ENCODE data around the gene ATAD3B. TPM values are rescaled to one million over a fixed set of nuclear protein-coding genes. Genes with fewer than 3 reads are reported as not detected.
"Not testable (repeated sequence)": the region's sequence is repeated elsewhere in the genome, so short reads cannot be mapped to it uniquely, and the experiment has no call there.

The ATAD3B gene
- polyA plus RNA-seq, 2 of the 4 experiments (the other 2 are of a cell fraction): 0.21 to 0.99 TPM

- H3K4me2 ChIP-seq: no peak overlapping the region
- H3K27ac ChIP-seq: no peak overlapping the region
- no peak overlapping the region for H3K4me3 ChIP-seq
- WGBS (ENCODE audit: missing lambda C conversion rate): no CpG with 5 or more reads among the region's 42 CpGs
- no peak for FAIRE-seq
- TF ChIP-seq RAD21 (conservative IDR thresholded peaks at IDR 0.05 in 1 of 2, IDR thresholded peaks at IDR 0.05 in 1 of 2) (no peak), KDM5A (IDR thresholded peaks at IDR 0.05) (no peak), PBX3 (IDR thresholded peaks at IDR 0.05) (no peak), CTCF (IDR thresholded peaks at IDR 0.05) (no peak), HOXA7 (CRISPR knock-in tag; IDR thresholded peaks at IDR 0.05) (no peak), RFX5 (IDR thresholded peaks at IDR 0.05) (no peak), CHD2 (IDR thresholded peaks at IDR 0.05; ENCODE audit: low read length, partially characterized antibody) (no peak), REST (IDR thresholded peaks at IDR 0.05) (no peak), E2F6 (IDR thresholded peaks at IDR 0.05; ENCODE audit: borderline replicate concordance, low read depth) (no peak), RCOR1 (IDR thresholded peaks at IDR 0.05; ENCODE audit: low read depth, low read length) (no peak), MAZ (IDR thresholded peaks at IDR 0.05; ENCODE audit: borderline replicate concordance, low read depth, low read length) (no peak), FOSB (CRISPR knock-in tag; IDR thresholded peaks at IDR 0.05) (no peak), BHLHE40 (IDR thresholded peaks at IDR 0.05; ENCODE audit: low read depth, low read length) (no peak), SREBF2 (IDR thresholded peaks at IDR 0.05) (no peak), HEYL (CRISPR knock-in tag; IDR thresholded peaks at IDR 0.05) (no peak), TP53 (CRISPR knock-in tag; IDR thresholded peaks at IDR 0.05) (no peak), MAX (IDR thresholded peaks at IDR 0.05) (no peak), SMC3 (IDR thresholded peaks at IDR 0.05) (no peak), EHMT2 (IDR thresholded peaks at IDR 0.05; ENCODE audit: low read depth) (no peak), NR3C1 (IDR thresholded peaks at IDR 0.05) (no peak)
- H3K9me3 ChIP-seq: no peaks in the 10 kb centered on the region
- CTCF ChIA-PET: no interaction called here
- ATAC-seq: no peak
- DNase-seq (ENCODE audit: low read depth in 1 of 2, low spot score in 1 of 2): no peak
- POLR2A ChIA-PET: no interaction called here
- H3K4me1 ChIP-seq: no peaks in the 10 kb centered on the region
Observed at GRCh38 chr1:1479547-1480487, 8.3 kb downstream of the ATAD3B start.

GRCh38 chr1:1480488-1480867, 8.9 kb downstream of the ATAD3B start:
- H3K4me1 ChIP-seq; ATAC-seq; DNase-seq (ENCODE audit: low read depth in 1 of 2, low spot score in 1 of 2); H3K4me3 ChIP-seq; H3K27ac ChIP-seq; POLR2A ChIA-PET; FAIRE-seq; H3K9me3 ChIP-seq; H3K4me2 ChIP-seq; CTCF ChIA-PET: not testable (repeated sequence)
- no CpG with 5 or more reads among the region's 16 CpGs for WGBS (ENCODE audit: missing lambda C conversion rate)

GRCh38 chr1:1481811-1482210, 10.2 kb downstream of the ATAD3B start:
- FAIRE-seq; H3K9me3 ChIP-seq; DNase-seq (ENCODE audit: low read depth in 1 of 2, low spot score in 1 of 2); H3K4me1 ChIP-seq; H3K4me3 ChIP-seq; POLR2A ChIA-PET; CTCF ChIA-PET; H3K27ac ChIP-seq; H3K4me2 ChIP-seq; ATAC-seq: not testable (repeated sequence)
- no CpG with 5 or more reads among the region's 30 CpGs for WGBS (ENCODE audit: missing lambda C conversion rate)
